Gastroesophageal sphincter (tissue), 3 donors: ENCODE data around the gene EXOSC7.

ENCODE experiments used
- CTCF ChIP-seq, 4 experiments: fragments of 200-600 bp in 2 of 4; fragments of 450-650 bp in 2 of 4; sonication (generic) in 1 of 4; IDR thresholded peaks; one replicate each; pipeline ENCODE4 v1.5.1; 2017 to 2019; ENCODE audit warnings: antibody characterized with exemption in 4 of 4, mild to moderate bottlenecking in 2 of 4, moderate library complexity in 2 of 4
- EP300 ChIP-seq: sonication (generic); formaldehyde crosslinking; IDR thresholded peaks from one replicate; pipeline ENCODE4 v1.6.1; 2017; ENCODE audit warnings: antibody characterized with exemption, mild to moderate bottlenecking
- POLR2A ChIP-seq, 2 donors: fragments of 450-650 bp; IDR thresholded peaks; one replicate each; pipeline ENCODE4 v1.6.1; 2017; ENCODE audit warnings: antibody characterized with exemption in 2 of 2, mild to moderate bottlenecking in 2 of 2, moderate library complexity in 1 of 2
- POLR2AphosphoS5 ChIP-seq: sonication (generic); formaldehyde crosslinking; IDR thresholded peaks from one replicate; pipeline ENCODE4 v1.6.1; 2017; ENCODE audit warnings: antibody characterized with exemption

GRCh38 chr3:44969154-44969827 is 6.8 kb upstream of the EXOSC7 start:
- no peak for TF ChIP-seq CTCF (IDR thresholded peaks at IDR 0.05)
- no peak for TF ChIP-seq POLR2AphosphoS5
- no peak for TF ChIP-seq POLR2A (IDR thresholded peaks at IDR 0.05)
- no peak for TF ChIP-seq EP300
